Peyer's patch (tissue), 4 donors: Measurements from ENCODE around the gene ZNF462.

ENCODE experiments used
- POLR2A ChIP-seq, 2 donors: fragments of 450-650 bp; IDR thresholded peaks; one replicate each; pipeline ENCODE4 v1.5.1; 2017; ENCODE audit warnings: antibody characterized with exemption in 2 of 2, mild to moderate bottlenecking in 2 of 2, moderate library complexity in 2 of 2
- TF ChIP-seq, protein P1 (sequence below), 6 experiments: fragments of 450-650 bp in 4 of 6; fragments of 200-600 bp in 2 of 6; sonication (generic) in 1 of 6; IDR thresholded peaks; one replicate each; pipeline ENCODE4 v1.5.1; 2017 to 2019; ENCODE audit warnings: antibody characterized with exemption in 6 of 6, mild to moderate bottlenecking in 3 of 6, moderate library complexity in 1 of 6

DNA sequence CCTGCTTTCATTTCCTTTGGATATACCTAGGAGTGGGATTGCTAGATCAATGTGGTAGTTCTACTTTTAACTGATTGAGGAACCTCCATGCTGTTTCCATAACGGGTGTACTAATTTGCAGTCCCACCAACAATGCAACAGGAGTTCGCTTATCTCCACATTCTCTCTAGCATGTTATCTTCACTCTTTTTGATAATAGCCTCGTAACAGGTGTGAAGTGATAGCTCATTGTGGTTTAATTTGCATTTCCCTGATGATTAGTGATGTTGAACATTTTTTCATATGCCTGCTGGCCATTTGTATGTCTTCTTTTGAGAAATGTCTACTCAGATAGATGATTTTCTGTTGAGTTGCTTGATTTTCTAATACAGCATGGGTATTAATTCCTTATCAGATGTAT lies 142.2 kb downstream of the ZNF462 start:
- TF ChIP-seq POLR2A (IDR thresholded peaks at IDR 0.05) = no peak
- TF ChIP-seq, protein P1, sequence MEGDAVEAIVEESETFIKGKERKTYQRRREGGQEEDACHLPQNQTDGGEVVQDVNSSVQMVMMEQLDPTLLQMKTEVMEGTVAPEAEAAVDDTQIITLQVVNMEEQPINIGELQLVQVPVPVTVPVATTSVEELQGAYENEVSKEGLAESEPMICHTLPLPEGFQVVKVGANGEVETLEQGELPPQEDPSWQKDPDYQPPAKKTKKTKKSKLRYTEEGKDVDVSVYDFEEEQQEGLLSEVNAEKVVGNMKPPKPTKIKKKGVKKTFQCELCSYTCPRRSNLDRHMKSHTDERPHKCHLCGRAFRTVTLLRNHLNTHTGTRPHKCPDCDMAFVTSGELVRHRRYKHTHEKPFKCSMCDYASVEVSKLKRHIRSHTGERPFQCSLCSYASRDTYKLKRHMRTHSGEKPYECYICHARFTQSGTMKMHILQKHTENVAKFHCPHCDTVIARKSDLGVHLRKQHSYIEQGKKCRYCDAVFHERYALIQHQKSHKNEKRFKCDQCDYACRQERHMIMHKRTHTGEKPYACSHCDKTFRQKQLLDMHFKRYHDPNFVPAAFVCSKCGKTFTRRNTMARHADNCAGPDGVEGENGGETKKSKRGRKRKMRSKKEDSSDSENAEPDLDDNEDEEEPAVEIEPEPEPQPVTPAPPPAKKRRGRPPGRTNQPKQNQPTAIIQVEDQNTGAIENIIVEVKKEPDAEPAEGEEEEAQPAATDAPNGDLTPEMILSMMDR (IDR thresholded peaks at IDR 0.05) = no peak
